Stimulated activated CD8-positive, alpha-beta memory T cell treated with anti-CD3 and anti-CD28 coated beads, Interleukin-12 subunit alpha, Interleukin-12 subunit beta, amount 100 ng/mL, for 1 hour (primary cell): ENCODE data around the gene REG3G.

ENCODE experiments used
- DNase-seq: peaks from one replicate; pipeline ENCODE4 v3.0.0-alpha.2; 2020; ENCODE audit warnings: low read depth

Gene REG3G

GRCh38 chr2:79025421-79025820 is at the start of gene REG3G:
Gene REG3G, plus strand, starts transcription at chr2:79025702. Its CDS starts 392 bp downstream, at chr2:79026094.
- no peak for DNase-seq

GRCh38 chr2:78977661-78978145 is 47.8 kb upstream of the REG3G start:
- DNase-seq = no peak

- DNase-seq = no peak
Measured at GRCh38 chr2:78978340-78978739, 47.2 kb upstream of the REG3G start.

DNA sequence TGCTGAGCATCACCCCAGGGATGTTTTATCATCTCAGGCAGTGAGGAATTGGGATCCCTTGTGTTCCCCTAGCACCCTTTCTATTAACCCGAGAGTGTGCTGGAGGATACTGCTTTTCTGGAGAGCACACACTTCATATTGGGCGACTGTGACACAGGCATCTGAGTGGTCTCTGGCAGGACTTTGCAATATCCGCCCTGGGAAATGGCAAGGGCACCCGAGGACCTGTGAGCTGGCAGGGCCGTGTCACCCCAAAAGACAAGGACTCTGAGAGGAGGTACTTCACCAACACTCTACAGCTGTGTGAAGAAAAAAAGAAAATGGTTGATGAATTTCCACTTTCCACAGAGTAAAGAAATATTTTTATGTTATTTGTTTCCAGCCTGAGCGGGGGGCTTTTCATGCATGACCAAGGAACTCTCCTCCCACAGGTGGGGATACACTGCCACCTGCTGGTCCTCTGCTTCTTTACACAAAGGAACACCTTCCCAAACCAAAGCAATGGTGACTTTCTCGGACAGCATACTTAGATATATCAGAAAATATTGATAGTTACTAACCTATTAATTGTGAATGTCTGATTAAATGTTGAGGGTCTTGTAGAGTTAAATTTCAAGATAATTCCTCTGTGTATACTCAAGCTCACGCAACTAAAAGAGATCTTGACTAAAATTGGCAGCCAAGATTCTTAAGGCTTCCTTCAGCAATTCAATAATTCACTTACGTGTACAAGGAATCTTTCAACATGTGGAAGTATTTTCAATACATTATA is 45.9 kb upstream of the REG3G start:
- no peak for DNase-seq

- DNase-seq = no peak
Measured at GRCh38 chr2:78980152-78980465, 45.4 kb upstream of the REG3G start.

DNA sequence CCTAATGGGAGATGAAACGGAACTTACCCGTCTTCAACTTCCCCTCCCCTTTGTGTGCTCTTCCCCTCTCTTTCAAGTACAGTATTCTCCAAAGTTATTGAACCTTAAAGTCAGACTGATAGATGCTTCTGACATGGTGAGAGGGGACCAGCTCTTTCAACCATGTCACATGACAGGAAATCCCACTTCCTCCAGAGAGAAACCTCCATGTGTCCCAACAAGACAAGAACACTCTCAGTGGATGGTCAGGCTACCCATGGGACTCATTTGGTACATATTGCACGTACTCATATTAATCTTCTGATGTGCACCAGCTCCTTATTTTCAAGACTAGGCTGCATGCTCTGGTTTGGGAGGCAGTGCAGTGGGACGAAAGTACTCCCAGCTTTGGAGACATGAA is 44.6 kb upstream of the REG3G start:
- DNase-seq = no peak

- DNase-seq = no peak
Measured at GRCh38 chr2:78982638-78983330, 42.7 kb upstream of the REG3G start.

- DNase-seq = no peak
Measured at GRCh38 chr2:78984386-78984785, 41.1 kb upstream of the REG3G start.

DNA sequence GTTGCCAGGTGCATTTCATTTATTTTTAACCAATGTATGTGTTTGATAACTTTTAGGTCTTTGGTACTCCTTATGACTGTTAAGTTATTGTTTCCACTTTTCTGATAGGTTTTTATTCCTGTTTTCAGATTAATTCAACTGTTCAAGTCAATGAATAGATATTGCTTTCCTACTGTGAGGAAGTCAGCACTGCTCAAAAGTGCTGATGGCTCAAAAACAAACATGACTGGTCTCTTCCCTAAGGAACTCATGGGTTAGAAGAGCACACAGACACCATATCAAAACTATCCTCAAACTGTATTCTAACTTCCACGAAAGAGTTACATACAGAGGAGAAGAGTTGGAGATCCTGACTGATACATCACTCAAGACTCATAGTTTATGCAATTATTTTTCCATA is 39.9 kb upstream of the REG3G start:
- no peak for DNase-seq

DNA sequence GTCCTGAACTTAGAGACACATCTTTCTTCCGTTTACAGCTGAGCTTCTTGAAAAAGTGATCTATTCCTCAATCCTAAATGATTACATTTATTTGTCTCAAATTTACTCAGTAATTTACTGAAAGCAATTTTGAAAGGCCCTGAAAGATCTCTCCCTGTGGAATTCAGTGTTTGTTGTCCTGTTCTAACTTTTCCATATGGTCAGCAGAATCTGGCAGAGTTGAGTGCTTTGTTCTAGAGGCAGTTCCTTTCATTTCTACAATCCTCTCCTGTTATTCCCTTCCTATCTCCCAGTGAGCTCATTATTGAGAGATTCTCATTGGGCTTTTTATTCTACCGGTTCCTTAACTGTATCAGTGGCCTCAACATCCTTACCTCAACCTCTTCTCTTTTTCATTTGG is 36.5 kb upstream of the REG3G start:
- DNase-seq = no peak

GRCh38 chr2:78992451-78992806 is 33.1 kb upstream of the REG3G start:
- DNase-seq = no peak

- DNase-seq = no peak
Measured at GRCh38 chr2:78992807-78993517, 32.5 kb upstream of the REG3G start.

- DNase-seq = no peak
Measured at GRCh38 chr2:78993518-78994148, 31.9 kb upstream of the REG3G start.

DNA sequence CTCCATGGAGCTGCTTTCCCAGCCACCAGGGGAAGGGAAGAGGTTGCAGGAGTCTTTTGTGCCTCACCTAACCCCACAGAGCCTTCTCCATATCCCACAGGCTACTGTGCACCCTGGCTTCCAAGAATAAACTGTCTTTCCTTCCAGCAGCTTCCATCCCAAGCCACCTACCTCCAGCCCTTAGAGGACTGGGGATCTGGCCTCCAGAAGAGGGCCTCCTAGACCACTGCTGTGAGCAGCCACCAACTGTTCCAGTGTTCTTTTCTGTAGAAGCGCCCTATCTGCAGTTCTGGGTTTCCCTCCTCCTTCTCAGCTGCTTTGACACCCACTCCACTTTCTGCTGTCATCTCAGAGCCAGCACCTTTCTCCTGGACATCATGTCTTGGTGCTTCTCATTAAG is 30.7 kb upstream of the REG3G start:
- no peak for DNase-seq

GRCh38 chr2:78999406-78999805 is 26.1 kb upstream of the REG3G start:
- DNase-seq = no peak

- DNase-seq = no peak
Measured at GRCh38 chr2:79000008-79000576, 25.4 kb upstream of the REG3G start.

- no peak for DNase-seq
Measured at GRCh38 chr2:79001285-79001684, 24.2 kb upstream of the REG3G start.

DNA sequence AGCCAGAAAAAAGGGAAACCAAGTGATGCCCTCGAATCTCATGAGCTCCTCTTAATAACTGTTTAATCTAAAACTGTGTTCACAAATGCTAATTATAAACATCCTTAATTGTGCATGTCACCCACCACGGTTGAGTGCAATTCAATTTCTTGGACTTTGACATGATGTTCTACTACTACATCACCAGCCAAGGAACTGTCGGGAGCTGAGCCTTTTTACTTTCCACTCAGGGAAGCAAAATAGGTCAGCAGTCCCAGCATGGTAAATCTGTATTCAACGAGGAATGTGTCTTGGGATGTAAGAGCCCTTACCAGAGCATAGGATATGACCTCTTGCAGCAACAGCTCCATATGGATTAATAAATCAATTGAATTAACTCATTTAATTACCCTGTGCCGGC is 20.8 kb upstream of the REG3G start:
- DNase-seq = no peak

DNA sequence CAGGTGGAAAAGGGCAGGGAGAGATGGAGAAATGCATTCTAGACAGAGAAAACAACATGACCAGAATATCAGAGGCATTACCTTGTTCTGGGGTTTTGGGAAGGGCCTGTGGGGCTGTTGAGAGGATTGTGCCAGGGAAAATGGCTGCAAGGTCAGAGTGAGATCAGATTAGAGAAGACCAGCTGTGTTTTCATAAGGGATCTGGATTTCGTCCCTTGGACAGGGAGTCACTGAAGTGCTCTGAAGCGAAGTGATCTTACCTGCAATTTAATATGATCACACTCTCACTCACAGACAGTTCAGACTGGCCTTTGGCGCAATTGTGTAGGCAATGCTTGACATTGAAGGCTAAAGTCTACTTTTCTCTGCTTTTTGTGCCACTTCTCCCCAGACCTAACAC is 20.3 kb upstream of the REG3G start:
- no peak for DNase-seq

DNA sequence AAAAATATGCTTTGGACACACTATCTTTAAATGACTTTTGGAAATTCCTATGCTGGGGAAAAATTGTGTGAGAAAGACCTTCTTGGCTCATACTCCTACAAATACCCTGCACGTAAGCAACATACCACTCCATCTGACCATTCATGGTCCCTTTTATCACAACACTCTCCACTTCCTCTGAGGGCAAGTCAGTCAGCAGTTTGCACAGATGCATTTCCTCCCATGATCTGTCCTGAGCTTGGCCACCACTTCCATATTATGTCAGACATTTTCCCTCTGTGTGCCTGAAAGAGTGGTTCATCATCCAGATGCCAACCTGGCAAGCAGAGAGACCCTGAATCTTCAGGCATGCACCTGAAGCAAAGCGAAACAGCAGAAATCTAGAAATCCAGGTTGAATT is 16.1 kb upstream of the REG3G start:
- no peak for DNase-seq

GRCh38 chr2:79011496-79011895 is 14.0 kb upstream of the REG3G start:
- no peak for DNase-seq

DNA sequence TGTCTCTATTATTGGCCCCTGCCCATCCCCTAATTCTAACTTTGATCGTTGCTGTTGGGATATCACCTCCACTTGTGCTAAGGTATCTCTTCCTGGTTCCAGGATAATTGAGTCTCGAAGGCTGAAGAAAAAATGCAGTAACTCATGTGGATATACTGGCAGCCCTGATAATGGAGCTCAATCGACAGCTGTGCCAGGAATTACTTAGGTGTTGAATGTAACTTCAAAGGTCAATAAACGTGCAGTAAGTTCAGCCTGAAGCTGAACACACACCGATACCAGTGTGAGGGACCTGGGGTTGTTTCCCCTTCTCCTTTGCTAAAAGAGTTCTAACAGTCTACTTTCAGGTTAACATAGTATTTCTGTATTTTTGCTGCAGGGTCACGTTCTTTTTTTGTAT is 11.9 kb upstream of the REG3G start:
- DNase-seq = no peak
